ENCODE results near the gene FBF1. TPM values are rescaled to one million over a fixed set of nuclear protein-coding genes. Genes with fewer than 3 reads are reported as not detected.

The FBF1 gene
- total RNA-seq, 1 experiment from 2014 or later = 33.6 TPM

GRCh38 chr17:75959051-75959838 lies 18.4 kb upstream of the FBF1 start:
- no peaks in the 10 kb centered on the region for H3K9me3 Mint-ChIP-seq (ENCODE audit: low read depth, unreplicated experiment)
- H3K27ac Mint-ChIP-seq (ENCODE audit: unreplicated experiment) = no peak overlapping the region
- CTCF ChIA-PET = interaction anchor here (0.7 kb wide), 1 partner anchor 14 kb away, joined by 3 read pairs; no protein-coding TSS in a partner anchor
- intact Hi-C loops (cut with micrococcal nuclease; ENCODE audit: unreplicated experiment) = no loop called here
- peaks cover 20% of the 10 kb centered on the region for H3K36me3 Mint-ChIP-seq (ENCODE audit: insufficient read depth, unreplicated experiment)
- BruUV-seq (replicated peaks) = no TSS peak
- H3K4me3 Mint-ChIP-seq (ENCODE audit: low read depth, unreplicated experiment) = no peak overlapping the region
- H3K27me3 Mint-ChIP-seq (ENCODE audit: unreplicated experiment) = no peaks in the 10 kb centered on the region
- DNase-seq = no peak
- H3K4me1 Mint-ChIP-seq (ENCODE audit: low read depth, unreplicated experiment) = peaks cover 7% of the 10 kb centered on the region
- TF ChIP-seq CTCF (IDR thresholded peaks at IDR 0.05; ENCODE audit: unreplicated experiment) = no peak

- Mint-ChIP-seq H3K4me1 (ENCODE audit: low read depth, unreplicated experiment) (no peaks in the 10 kb centered on the region), H3K27ac (ENCODE audit: unreplicated experiment) (no peak overlapping the region), H3K4me3 (ENCODE audit: low read depth, unreplicated experiment) (no peak overlapping the region), H3K9me3 (ENCODE audit: low read depth, unreplicated experiment) (no peaks in the 10 kb centered on the region), H3K27me3 (ENCODE audit: unreplicated experiment) (no peaks in the 10 kb centered on the region), H3K36me3 (ENCODE audit: insufficient read depth, unreplicated experiment) (peaks cover 73% of the 10 kb centered on the region)
- CTCF ChIA-PET = interaction anchor here (1.2 kb wide), 1 partner anchor 15 kb away, joined by 3 read pairs; no protein-coding TSS in a partner anchor
- no TSS peak for BruUV-seq (replicated peaks)
- intact Hi-C loops (cut with micrococcal nuclease; ENCODE audit: unreplicated experiment) = no loop called here
- no peak for DNase-seq
- no peak for TF ChIP-seq CTCF (IDR thresholded peaks at IDR 0.05; ENCODE audit: unreplicated experiment)
Observed at GRCh38 chr17:75950855-75951554, 10.2 kb upstream of the FBF1 start.

GRCh38 chr17:75950421-75950820 lies 9.6 kb upstream of the FBF1 start:
- H3K36me3 Mint-ChIP-seq (ENCODE audit: insufficient read depth, unreplicated experiment) = peaks cover 68% of the 10 kb centered on the region
- H3K4me3 Mint-ChIP-seq (ENCODE audit: low read depth, unreplicated experiment) = no peak overlapping the region
- intact Hi-C loops (cut with micrococcal nuclease; ENCODE audit: unreplicated experiment) = no loop called here
- no peaks in the 10 kb centered on the region for H3K9me3 Mint-ChIP-seq (ENCODE audit: low read depth, unreplicated experiment)
- TF ChIP-seq CTCF (IDR thresholded peaks at IDR 0.05; ENCODE audit: unreplicated experiment) = no peak
- CTCF ChIA-PET = interaction anchor here (1.2 kb wide), 1 partner anchor 15 kb away, joined by 3 read pairs; no protein-coding TSS in a partner anchor
- no peak for DNase-seq
- no peaks in the 10 kb centered on the region for H3K27me3 Mint-ChIP-seq (ENCODE audit: unreplicated experiment)
- BruUV-seq (replicated peaks) = no TSS peak
- no peaks in the 10 kb centered on the region for H3K4me1 Mint-ChIP-seq (ENCODE audit: low read depth, unreplicated experiment)
- no peak overlapping the region for H3K27ac Mint-ChIP-seq (ENCODE audit: unreplicated experiment)

GRCh38 chr17:75945211-75945610 lies 4.4 kb upstream of the FBF1 start:
- BruUV-seq (replicated peaks) = no TSS peak
- no peak for DNase-seq
- Mint-ChIP-seq H3K4me1 (ENCODE audit: low read depth, unreplicated experiment) (no peaks in the 10 kb centered on the region), H3K4me3 (ENCODE audit: low read depth, unreplicated experiment) (no peak overlapping the region), H3K27me3 (ENCODE audit: unreplicated experiment) (no peaks in the 10 kb centered on the region), H3K36me3 (ENCODE audit: insufficient read depth, unreplicated experiment) (peaks cover 48% of the 10 kb centered on the region), H3K9me3 (ENCODE audit: low read depth, unreplicated experiment) (no peaks in the 10 kb centered on the region), H3K27ac (ENCODE audit: unreplicated experiment) (no peak overlapping the region)
- TF ChIP-seq CTCF (IDR thresholded peaks at IDR 0.05; ENCODE audit: unreplicated experiment) = no peak
- CTCF ChIA-PET = interaction anchor here (0.9 kb wide), 1 partner anchor 15 kb away, joined by 3 read pairs; no protein-coding TSS in a partner anchor
- intact Hi-C loops (cut with micrococcal nuclease; ENCODE audit: unreplicated experiment) = no loop called here

Measured in Calu3 (cell line).